HFF-Myc (cell line): Measurements from ENCODE around the gene SPRYD3.

ENCODE experiments used
- DNase-seq: peaks from one replicate; pipeline ENCODE4 v3.0.0-alpha.2; 2011; ENCODE audit warnings: low read depth; ENCODE audit errors: extremely low read depth
- H3K4me3 ChIP-seq: replicated peaks from 2 replicates; pipeline ENCODE4 v1.5.1; 2011; ENCODE audit warnings: low read depth, mild to moderate bottlenecking, control low read depth, low read length
- TF ChIP-seq, protein P1 (sequence below): IDR thresholded peaks from 2 replicates; pipeline ENCODE4 v1.5.1; 2012; ENCODE audit warnings: mild to moderate bottlenecking, low read depth, low read length, control low read depth; ENCODE audit errors: missing control alignments

SPRYD3 gene

DNA sequence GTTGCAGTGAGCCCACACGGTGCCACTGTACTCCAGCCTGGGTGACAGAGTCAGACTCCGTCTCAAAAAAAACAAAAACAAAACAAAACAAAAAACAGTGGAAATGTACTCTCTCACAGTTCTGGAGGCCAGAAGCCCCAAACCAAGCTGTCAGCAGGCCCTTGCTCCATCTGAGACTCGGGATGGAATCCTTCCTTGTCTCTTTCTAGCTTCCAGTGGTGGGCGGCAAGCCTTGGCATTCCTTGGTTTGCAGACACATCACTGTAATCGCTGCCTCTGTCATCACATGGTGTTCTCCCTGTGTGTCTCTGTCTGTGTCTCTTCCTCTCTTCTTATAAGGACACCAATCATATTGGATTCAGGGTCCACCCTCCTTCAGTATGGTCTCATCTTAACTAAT is 22.9 kb downstream of the SPRYD3 start:
- no peak overlapping the region for H3K4me3 ChIP-seq
- TF ChIP-seq, protein P1, sequence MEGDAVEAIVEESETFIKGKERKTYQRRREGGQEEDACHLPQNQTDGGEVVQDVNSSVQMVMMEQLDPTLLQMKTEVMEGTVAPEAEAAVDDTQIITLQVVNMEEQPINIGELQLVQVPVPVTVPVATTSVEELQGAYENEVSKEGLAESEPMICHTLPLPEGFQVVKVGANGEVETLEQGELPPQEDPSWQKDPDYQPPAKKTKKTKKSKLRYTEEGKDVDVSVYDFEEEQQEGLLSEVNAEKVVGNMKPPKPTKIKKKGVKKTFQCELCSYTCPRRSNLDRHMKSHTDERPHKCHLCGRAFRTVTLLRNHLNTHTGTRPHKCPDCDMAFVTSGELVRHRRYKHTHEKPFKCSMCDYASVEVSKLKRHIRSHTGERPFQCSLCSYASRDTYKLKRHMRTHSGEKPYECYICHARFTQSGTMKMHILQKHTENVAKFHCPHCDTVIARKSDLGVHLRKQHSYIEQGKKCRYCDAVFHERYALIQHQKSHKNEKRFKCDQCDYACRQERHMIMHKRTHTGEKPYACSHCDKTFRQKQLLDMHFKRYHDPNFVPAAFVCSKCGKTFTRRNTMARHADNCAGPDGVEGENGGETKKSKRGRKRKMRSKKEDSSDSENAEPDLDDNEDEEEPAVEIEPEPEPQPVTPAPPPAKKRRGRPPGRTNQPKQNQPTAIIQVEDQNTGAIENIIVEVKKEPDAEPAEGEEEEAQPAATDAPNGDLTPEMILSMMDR: no peak
- DNase-seq: no peak

- no peak for DNase-seq
- TF ChIP-seq, protein P1: no peak
- H3K4me3 ChIP-seq: no peak overlapping the region
Observed at GRCh38 chr12:53055471-53056266, 23.5 kb downstream of the SPRYD3 start.

DNA sequence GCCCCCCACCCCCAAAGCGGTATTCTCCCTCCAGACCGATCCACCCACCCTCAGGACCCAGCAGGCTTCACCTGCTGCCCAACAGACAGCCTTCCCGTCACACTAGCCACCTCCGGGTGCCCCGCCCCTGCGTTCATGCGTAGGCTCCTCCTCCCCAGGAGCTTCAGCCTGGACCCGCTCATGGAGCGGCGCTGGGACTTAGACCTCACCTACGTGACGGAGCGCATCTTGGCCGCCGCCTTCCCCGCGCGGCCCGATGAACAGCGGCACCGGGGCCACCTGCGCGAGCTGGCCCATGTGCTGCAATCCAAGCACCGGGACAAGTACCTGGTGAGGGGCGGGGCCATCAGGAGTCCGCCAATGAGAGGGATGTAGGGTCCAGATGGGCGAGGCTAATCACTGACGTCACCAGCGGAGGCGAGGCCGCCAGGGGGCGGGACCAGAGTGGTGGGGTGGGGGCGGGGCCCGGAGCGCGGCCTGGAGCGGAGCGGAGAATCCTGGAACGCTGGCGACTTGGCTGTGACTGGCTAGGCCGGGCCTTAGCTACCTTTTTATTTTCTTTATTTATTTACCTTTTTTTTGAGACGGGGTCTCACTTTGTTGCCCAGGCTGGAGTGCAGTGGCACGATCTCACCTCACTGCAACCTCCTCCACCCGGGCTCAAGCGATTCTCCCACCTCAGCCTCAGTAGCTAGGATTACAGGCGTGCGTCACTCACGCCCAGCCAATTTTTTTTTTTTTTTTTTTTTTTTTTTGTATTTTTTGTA is 24.9 kb downstream of the SPRYD3 start:
- no peak for DNase-seq
- peak overlapping the region; percentile 56 for H3K4me3 ChIP-seq

GRCh38 chr12:53053218-53054111 is 25.7 kb downstream of the SPRYD3 start:
- peak overlapping the region; percentile 56 for H3K4me3 ChIP-seq
- DNase-seq: no peak
- TF ChIP-seq, protein P1: peak; percentile 73

More for the DNA sequence above, 24.9 kb downstream of the SPRYD3 start:
- TF ChIP-seq, protein P1: no peak

- DNase-seq: no peak
- no peak overlapping the region; the same call in 1 of the 2 replicates for H3K4me3 ChIP-seq
- TF ChIP-seq, protein P1: no peak
Observed at GRCh38 chr12:53052419-53053217, 26.6 kb downstream of the SPRYD3 start.
